ENCODE data around the gene TYK2.

DNA sequence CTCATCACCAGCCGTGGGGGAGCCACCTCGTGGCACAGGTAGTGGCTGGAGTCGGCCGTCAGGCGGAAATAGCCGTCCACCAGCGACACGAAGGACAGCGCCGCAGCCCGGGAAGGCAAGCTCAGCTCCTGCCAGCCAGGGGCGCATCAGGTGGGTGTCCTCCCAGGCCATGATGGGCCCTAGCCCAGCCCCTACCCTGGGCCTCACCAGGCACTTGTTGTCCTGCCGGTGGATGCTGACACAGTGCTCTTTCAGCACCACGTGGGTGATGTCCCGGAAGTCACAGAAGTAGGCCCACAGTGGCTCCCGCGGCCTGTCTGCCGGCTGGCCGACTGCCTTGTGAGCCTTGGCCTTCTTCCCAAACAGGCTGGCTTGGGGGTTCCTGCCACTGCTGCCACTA, 15.7 kb downstream of the TYK2 start:
- TF ChIP-seq, protein P1, sequence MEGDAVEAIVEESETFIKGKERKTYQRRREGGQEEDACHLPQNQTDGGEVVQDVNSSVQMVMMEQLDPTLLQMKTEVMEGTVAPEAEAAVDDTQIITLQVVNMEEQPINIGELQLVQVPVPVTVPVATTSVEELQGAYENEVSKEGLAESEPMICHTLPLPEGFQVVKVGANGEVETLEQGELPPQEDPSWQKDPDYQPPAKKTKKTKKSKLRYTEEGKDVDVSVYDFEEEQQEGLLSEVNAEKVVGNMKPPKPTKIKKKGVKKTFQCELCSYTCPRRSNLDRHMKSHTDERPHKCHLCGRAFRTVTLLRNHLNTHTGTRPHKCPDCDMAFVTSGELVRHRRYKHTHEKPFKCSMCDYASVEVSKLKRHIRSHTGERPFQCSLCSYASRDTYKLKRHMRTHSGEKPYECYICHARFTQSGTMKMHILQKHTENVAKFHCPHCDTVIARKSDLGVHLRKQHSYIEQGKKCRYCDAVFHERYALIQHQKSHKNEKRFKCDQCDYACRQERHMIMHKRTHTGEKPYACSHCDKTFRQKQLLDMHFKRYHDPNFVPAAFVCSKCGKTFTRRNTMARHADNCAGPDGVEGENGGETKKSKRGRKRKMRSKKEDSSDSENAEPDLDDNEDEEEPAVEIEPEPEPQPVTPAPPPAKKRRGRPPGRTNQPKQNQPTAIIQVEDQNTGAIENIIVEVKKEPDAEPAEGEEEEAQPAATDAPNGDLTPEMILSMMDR (IDR thresholded peaks at IDR 0.05), result no peak
- TF ChIP-seq POLR2A (IDR thresholded peaks at IDR 0.05), result no peak
